K562 (cell line): ENCODE results near the gene ASB13. TPM values are rescaled to one million over a fixed set of nuclear protein-coding genes. Genes with fewer than 3 reads are reported as not detected.

Experiments used
- BRD4 ChIP-seq: fragments of 200-600 bp; sonication (generic); IDR thresholded peaks from 2 replicates; pipeline ENCODE4 v1.6.1; 2017; ENCODE audit warnings: inconsistent platforms
- CREB3 ChIP-seq: fragments of 450-650 bp; conservative IDR thresholded peaks from 2 replicates; pipeline ENCODE4 v1.6.1; 2016; ENCODE audit warnings: missing genetic modification characterization, low read depth, mild to moderate bottlenecking, missing compliant biosample characterization, moderate library complexity
- ESRRA ChIP-seq: fragments of 450-650 bp; IDR thresholded peaks from 2 replicates; pipeline ENCODE4 v1.6.1; 2014; ENCODE audit warnings: low read depth, mild to moderate bottlenecking, moderate library complexity, borderline replicate concordance
- HDAC8 ChIP-seq: fragments of 450-650 bp; IDR thresholded peaks from 2 replicates; pipeline ENCODE4 v1.6.1; 2016; ENCODE audit warnings: mild to moderate bottlenecking, missing genetic modification characterization, moderate library complexity, missing compliant biosample characterization
- HDGF ChIP-seq: fragments of 450-650 bp; IDR thresholded peaks from 2 replicates; pipeline ENCODE4 v1.6.1; 2016
- MYC ChIP-seq, 2 experiments: fragments of 250-450 bp in 1 of 2; sonication (Bioruptor Pico) in 1 of 2; IDR thresholded peaks; 2 replicates each; pipeline versions ENCODE4 v1.5.1 to v1.6.1; 2012 to 2021; ENCODE audit warnings: low read depth in 2 of 2, borderline replicate concordance in 1 of 2, improper control_type of control experiment in 1 of 2, low read length in 1 of 2, mild to moderate bottlenecking in 1 of 2, moderate library complexity in 1 of 2
- POLR2G ChIP-seq: fragments of 200-400 bp; formaldehyde crosslinking; IDR thresholded peaks from 2 replicates; pipeline ENCODE4 v1.6.1; 2017; ENCODE audit warnings: low read depth, mild to moderate bottlenecking, antibody characterized with exemption, low read length, moderate library complexity
- REST ChIP-seq, 2 experiments: fragments of 450-650 bp; formaldehyde crosslinking in 1 of 2; IDR thresholded peaks; 2 replicates each; pipeline versions ENCODE4 v1.4.0 to v1.6.1; 2014 to 2020; ENCODE audit warnings: mild to moderate bottlenecking in 2 of 2, borderline replicate concordance in 1 of 2, low read depth in 1 of 2
- SIN3A ChIP-seq, 2 experiments: fragments of 150-350 bp in 1 of 2; IDR thresholded peaks; 2 replicates each; pipeline ENCODE4 v1.6.1; 2011 to 2016; ENCODE audit warnings: borderline replicate concordance in 2 of 2, low read depth in 2 of 2, low read length in 2 of 2, mild to moderate bottlenecking in 2 of 2, moderate library complexity in 2 of 2; ENCODE audit not compliant: control insufficient read depth in 1 of 2
- SMAD4 ChIP-seq: fragments of 250-450 bp; sonication (Bioruptor Pico); conservative IDR thresholded peaks from 2 replicates; pipeline ENCODE4 v1.8.0; 2021; ENCODE audit warnings: inconsistent platforms, mild to moderate bottlenecking, moderate library complexity
- STAG1 ChIP-seq: sonication (generic); formaldehyde crosslinking; IDR thresholded peaks from 2 replicates; pipeline ENCODE4 v1.5.0; 2020; ENCODE audit warnings: missing genetic modification reagents, borderline replicate concordance
- U2AF2 ChIP-seq: fragments of 200-400 bp; formaldehyde crosslinking; optimal IDR thresholded peaks from 2 replicates; pipeline ENCODE3; 2017; ENCODE audit warnings: low read depth, mild to moderate bottlenecking, low read length
- USF1 ChIP-seq: sonication (generic); formaldehyde crosslinking; IDR thresholded peaks from 2 replicates; pipeline ENCODE4 v1.9.0; 2022; ENCODE audit warnings: mild to moderate bottlenecking, missing genetic modification reagents
- ZBTB8A ChIP-seq: fragments of 450-650 bp; IDR thresholded peaks from 2 replicates; pipeline ENCODE4 v1.6.1; 2018; ENCODE audit warnings: mild to moderate bottlenecking, moderate library complexity; ENCODE audit not compliant: partially characterized antibody
- ZFX ChIP-seq: sonication (generic); formaldehyde crosslinking; IDR thresholded peaks from 2 replicates; pipeline ENCODE4 v1.8.0; 2022; ENCODE audit warnings: mild to moderate bottlenecking, missing genetic modification reagents, moderate library complexity
- polyA plus RNA-seq, 8 experiments: library from polyadenylated mRNA; depleted of rRNA in 4 of 8; stranded (reverse) in 5 of 8; unstranded in 3 of 8; fragments of >200 nt; fragmentation: Nextera tagmentation in 2 of 8; fragmentation: Illumina TruSeq in 1 of 8; extraction: Ambion mirVana in 2 of 8; extraction: Trizol in 1 of 8; gene quantifications; 2 replicates each; pipeline versions ENCODE4 v1.2.1 to v1.2.3, GENCODE V29; 2011 to 2014; ENCODE audit warnings: inconsistent platforms in 1 of 8, missing spikeins in 1 of 8
- total RNA-seq, 7 experiments: library from RNA; depleted of rRNA in 6 of 7; stranded (reverse); fragments of >200 nt in 6 of 7; fragmentation: Illumina TruSeq in 2 of 7; extraction: Trizol in 2 of 7; gene quantifications; 2 replicates each; pipeline versions ENCODE4 v1.2.1 to v1.2.3, GENCODE V29; 2011 to 2021; ENCODE audit warnings: low replicate concordance in 1 of 7

The ASB13 gene
- total and polyA plus RNA-seq, 9 of the 15 experiments (the other 6 are each of a cell fraction or from before 2014, with no cell fraction given) = 5.2 to 28.8 (median 16.9) TPM

GRCh38 chr10:5666008-5666840 lies at the start of gene ASB13 (continued):
- TF ChIP-seq POLR2G (peak; percentile 90), HDGF (no peak), CREB3 (no peak), ESRRA (no peak), MYC (IDR thresholded peaks at IDR 0.05; ENCODE audit: low read depth, low read length) (peak; percentile 78; the same call in 1 of the 2 replicates), MYC (CRISPR knock-in tag; IDR thresholded peaks at IDR 0.05; ENCODE audit: borderline replicate concordance, low read depth) (no peak), REST (IDR thresholded peaks at IDR 0.05; ENCODE audit: borderline replicate concordance) (peak; percentile 37), REST (CRISPR knock-in tag; IDR thresholded peaks at IDR 0.05; ENCODE audit: low read depth) (no peak), BRD4 (no peak), U2AF2 (no peak), ZFX (CRISPR knock-in tag) (peak; percentile 80), HDAC8 (tag) (no peak), USF1 (CRISPR knock-in tag) (no peak), SMAD4 (peak; percentile 61), ZBTB8A (no peak), STAG1 (CRISPR knock-in tag) (0 out of 2 replicates have a peak, but pooled peaks have one; percentile 14), SIN3A (IDR thresholded peaks at IDR 0.05; ENCODE audit: borderline replicate concordance in 2 of 2, control insufficient read depth in 1 of 2, low read depth in 2 of 2, low read length in 2 of 2) (no peak)
